HT-29 (cell line): ENCODE results near the gene OGFOD2. TPM values are rescaled to one million over a fixed set of nuclear protein-coding genes. Genes with fewer than 3 reads are reported as not detected.

ENCODE experiments used
- DNase-seq: peaks from one replicate; pipeline ENCODE4 v3.0.0-alpha.2; 2015; ENCODE audit warnings: low spot score
- total RNA-seq: library from RNA; depleted of rRNA; stranded (reverse); fragments of >200 nt; shearing (Covaris generic); gene quantifications from 2 replicates; pipeline ENCODE4 v1.2.3, GENCODE V29; 2014

The OGFOD2 gene
- total RNA-seq, 1 experiment from 2014 or later: 52.0 TPM

DNA sequence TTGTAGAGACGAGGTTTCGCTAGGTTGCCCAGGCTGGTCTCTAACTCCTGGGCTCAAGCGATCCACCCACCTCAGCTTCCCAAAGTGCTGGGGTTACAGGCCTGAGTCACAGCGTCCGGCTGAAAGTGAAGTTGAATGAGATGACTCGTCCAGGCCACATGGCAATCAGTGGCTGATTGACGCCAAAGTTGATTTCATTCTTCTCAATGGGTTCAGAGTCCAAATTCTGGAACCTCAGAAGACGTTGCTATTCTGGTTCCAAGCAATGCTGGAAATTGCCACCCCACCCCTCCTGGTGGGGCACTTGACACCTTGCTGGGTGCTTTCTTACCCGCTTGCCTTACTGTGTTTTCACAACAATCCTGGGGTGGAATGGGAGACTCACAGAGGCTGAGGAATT lies 23.6 kb upstream of the OGFOD2 start:
- DNase-seq: peak; percentile 81

DNA sequence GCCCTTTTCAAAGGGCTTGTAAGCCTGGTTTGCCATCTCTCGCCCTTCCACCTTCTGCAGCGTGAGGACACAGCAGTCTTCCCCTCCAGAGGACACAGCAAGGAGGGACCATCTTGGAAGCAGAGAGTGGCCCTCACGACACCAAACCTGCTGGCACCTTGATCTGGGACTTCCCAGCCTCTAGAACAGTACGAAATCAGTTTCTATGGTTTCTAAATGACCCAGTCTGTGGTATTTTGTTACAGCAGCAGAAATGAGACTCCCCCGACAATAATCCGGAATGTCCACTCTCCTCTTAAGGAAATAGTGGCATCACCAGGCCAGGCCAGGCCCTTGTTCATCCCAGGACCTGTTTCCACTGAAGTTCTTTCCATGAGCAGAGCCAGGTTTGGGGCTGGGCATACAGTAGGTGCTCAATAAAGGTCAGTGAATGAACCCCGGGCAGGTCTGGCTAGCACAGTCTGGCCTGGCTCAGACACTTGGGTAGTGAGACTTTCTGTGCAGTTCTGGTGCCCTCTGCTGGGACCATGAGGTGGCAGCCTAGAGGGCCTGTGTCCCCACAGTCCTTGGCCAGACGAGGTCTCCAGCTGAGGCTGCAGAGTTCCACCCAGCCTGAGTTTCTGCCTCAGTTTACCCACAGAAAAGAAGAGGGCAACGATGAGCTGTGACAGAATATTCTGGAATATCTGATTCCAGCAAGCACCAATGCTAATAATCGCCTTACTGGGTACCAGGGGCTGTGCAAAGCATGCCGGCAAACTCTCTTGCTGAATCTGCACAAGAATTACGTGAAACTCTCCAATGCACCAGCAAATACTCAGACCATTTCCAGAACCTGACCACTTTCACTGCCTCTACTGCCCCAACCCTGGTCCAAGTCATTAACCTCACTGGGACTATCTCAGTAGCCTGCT lies 22.8 kb upstream of the OGFOD2 start:
- peak; percentile 90 for DNase-seq

DNA sequence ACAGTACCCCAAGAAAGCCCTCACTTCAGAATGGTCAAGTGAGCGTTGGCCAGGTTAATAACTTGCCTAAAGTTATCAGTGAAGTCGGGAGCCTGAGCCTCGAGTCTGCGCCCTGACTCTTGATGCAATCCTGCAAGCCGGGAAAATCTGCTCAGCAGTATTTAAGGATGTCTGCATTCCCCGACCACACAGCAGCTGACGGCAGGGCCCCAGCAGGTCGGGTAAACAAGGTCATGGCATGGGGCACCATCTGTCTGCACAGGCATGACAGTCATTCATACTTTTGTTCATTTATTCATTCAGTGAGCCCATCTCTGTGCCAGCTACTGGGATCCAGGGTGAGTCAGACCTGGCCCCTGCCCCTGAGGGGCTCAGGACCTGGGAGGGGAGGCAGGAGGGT lies 19.9 kb upstream of the OGFOD2 start:
- DNase-seq: no peak

DNA sequence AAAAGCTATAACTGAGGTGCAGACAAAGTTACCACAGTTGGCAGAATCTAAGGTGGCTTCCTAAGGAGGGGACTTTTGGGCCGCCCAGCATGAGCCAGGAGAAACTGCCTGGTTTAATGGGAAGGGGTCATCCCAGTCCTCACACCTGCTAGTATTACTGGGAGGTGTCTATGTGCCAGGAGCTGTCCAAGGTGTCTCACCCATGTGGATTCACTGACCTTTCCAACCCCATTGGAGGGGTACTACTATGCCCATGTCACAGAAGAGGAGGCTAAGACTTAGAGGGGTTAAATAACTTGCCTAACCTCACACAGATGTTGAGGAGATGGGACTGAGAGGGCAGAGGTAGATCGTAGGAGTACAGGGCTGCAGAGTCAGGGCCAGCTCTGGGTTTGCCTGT lies 19.0 kb upstream of the OGFOD2 start:
- DNase-seq: no peak

DNA sequence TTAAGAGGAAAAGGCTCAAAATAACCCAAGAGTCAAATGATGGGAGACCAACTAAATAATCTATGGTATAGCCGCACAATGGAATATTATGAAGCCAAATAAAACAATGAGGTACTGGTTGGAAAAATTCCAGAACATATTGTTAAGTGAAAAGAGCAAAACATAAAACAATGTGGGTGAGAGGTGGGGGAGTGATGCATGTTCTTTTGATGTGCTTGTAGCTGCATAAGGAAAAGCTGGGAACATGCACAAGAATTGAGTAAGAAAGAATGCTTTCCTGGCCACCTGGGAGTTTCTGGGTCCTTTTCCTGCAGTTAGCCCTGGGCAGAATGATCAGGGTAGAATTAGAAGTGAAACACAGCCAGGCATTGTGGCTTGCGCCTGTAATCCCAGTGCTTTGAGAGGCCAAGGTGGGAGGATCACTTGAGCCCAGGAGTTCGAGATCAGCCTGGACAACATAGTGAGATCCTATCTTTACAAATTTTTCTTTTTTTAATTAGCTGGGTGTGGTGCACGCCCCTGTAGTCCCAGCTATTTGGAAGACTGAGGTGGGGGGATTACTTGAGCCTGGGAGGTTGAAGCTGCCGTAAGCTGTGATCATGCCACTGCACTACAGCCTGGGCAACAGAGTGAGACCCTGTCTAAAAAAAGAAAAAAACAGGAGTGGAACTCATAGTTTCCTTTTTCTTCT lies 16.7 kb upstream of the OGFOD2 start:
- DNase-seq: no peak

DNA sequence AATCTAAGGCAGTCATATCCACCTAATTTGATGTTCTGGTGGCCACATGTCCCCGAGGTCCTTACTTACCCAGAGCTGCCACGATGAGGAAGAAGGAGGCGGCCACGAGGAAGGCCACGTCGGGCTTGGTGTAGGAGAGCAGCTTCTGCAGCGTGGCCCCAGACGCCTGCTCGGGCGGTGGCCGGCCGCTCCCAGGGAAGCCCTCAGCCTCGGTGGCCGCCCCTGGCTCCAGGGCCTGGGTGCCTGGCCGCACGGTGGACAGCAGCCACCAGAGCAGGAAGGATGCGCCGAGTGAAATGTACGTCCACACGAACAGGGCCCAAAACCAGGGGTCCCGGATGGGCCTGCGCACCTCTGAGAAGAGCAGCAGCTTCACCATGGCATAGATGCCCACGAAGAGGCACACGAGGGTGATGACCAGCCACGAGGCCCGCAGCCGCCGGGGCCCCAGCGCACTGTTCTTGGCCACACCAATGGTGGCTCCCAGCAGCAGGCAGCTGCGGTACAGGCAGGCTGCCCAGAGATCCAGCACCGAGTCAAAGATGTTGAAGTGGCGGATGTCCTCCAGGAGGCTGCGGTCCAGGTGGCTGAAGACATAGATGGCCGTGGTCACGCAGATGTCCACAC lies 15.4 kb upstream of the OGFOD2 start:
- no peak for DNase-seq

DNA sequence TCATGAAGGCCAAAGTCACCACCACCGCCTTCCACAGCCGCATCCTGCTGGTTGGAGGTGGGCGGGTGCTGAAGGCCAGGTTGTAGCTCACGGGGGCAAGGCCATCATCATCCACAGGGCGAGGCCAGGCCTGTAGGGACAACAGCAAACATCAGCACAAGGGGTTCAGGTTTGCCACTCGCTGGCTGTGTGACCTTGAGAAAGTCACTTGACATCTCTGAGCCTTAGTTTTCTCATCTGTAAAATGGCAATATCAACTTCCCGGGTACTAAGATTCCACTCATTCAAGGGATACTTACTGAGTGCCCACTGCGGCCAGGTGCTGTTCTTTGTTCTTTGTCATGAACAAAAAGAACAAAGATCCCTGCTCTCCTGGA lies 14.9 kb upstream of the OGFOD2 start:
- DNase-seq: no peak

DNA sequence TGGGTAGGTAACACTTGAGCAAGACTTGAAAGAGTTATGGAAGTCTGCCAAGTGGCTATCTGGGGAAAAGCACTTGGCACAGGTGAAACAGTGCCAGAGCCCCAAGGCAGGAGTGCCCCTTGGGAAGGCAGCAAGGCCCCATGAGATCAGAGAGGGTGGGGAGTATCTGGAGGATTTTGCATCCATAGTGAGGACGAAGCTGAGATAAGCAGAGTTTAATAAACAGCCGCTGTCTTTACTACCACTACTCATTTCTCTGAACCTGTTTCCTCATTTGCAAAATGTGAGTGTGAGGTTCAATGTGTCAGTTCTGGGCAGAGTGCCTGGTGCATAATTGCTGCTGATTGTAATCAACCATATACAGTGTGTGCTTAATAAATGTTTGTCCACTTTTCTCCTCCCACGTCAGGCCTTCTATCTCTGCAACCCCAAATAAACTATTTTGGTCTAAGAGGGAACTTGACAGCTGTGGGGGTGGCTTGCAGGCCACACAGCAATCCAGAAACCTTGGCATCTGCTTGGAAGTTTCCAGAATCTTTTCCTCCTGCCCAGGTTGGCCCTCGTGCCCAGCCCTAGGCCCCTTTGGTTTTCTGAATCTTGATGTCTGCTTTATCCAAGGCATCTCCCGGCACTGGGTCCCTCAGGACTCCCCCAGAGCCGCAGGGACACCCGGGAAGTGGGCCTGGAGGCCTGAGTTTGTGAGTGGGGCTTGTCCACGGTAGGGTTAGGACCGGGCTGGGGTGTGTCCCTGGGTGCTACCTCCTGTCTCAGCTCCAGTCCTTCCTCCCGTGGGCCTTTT lies 13.3 kb upstream of the OGFOD2 start:
- DNase-seq: peak; percentile 50

DNA sequence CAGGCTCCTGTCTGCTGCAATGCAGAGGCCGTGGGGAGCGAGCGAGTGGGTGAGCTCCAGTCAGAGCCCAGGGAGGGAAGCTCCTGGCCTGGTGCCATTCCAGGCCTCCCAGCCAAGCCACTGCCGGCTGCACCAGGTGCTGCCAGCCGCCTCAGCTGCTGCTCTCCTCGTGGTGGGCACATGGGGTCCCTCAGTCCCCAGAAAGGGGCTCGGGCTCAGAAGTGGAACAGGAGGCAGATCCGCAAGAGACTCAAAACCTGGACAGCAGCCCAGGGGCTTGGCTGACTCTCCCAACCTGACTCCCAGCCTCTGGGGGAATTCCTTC lies 11.1 kb upstream of the OGFOD2 start:
- DNase-seq: no peak

DNA sequence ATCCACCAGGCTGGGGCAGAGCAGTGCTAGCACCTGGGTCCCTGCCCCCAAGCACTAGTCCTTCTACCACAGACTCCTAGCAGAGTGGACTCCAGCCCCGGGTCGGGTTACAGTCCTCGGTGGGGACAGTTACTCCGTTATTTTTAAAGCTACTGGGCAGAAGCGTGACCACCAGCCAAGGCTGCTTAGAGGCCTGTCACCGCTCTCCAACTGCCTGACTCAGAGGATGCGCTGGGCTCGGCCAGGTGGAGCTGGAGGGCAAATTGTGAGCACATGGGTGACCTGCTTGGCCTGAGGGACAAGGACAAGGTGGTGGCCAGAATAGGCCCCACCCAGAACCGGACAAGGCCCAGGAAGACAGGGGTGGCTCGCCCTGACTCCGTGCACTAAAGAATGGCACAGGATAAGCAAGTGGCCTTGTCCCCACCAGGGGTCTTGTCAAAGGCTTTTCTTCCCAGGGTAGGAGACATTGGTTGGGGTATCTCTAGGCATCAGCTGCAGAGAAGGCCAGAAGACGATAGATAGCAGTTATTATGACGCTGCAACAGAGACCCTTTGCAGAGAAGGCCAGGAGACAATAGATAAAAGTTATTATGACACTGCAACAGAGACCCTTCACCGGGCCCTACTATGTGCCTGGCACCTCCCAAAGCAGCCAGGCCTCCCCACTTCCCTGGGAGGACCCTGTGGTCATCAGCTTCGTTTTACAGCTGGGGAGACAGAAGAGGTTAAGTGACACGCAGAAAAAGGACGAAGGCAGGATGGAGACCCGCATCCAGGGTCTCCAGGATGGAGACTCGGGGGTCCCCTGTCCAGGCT lies 10.4 kb upstream of the OGFOD2 start:
- DNase-seq: no peak

DNA sequence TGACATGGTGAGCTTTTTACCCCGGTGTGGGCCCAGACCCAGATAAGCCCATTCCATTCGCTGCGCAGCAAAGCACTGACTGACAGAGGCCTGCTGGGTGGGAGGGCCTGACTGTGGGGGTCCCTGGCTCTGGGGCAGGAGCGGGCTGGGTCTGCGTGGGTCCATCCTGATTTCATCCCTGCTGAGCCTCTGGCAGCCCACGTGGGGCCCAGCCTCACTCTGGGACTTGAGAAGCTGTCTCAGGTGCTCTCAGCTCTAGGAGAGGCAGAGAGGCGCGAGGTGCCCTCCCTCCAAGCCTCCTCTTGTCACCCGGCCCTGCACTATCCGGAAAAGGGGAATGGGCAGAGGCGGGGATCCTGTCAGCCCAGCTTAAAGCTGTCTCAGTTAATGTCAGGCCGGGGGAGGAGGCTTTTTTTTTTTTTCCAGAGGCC lies 9.7 kb upstream of the OGFOD2 start:
- DNase-seq: no peak

DNA sequence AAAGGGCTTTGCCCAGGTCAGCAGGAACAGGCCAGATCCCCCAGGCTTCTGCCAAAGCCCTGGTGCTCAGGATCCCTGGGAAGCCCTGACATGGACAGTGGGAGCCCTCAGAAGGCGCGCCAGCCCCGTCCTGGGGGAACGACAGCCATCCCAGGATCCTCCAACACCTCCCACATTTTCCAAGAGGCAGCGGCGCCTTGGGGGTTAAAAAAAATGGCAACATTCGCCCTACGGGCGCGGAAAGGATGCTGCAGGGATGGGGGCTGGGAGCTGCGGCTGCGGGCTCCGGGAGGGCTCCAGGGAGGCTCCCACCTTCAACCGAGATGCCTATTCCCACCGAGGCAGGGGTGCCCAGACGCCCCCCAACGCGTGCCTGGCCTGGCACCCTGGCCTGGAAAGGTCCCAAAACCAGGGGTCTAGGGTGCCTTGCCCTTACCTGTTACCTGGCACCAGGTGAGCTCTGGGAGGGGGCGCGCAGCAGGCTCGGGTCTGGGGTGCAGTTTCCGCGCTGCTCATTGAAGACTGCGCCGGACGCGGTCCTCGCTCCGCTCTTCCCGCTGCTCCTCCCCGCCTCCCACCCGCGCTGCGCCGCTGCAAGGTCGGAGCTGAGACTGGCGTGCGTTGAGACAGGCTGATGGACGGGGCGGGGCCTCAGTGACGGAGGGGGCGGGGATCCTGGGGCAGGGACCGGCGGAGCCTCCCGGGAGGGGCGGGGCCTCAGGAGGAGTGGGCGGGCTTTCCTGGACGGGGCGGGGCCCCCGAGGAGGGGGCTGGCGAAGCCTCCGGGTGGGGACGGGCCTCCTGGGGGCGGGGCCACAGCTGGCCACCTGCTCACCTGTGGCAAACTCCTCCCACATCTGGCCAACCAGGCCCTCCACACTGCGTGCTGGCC lies 8.9 kb upstream of the OGFOD2 start, which contains the start of gene ABCB9:
ABCB9 (minus strand) TSS at position 613 of the 892 bp plus-strand sequence. CDS start 6,228 bp downstream, outside the sequence.
- peak; percentile 95 for DNase-seq

DNA sequence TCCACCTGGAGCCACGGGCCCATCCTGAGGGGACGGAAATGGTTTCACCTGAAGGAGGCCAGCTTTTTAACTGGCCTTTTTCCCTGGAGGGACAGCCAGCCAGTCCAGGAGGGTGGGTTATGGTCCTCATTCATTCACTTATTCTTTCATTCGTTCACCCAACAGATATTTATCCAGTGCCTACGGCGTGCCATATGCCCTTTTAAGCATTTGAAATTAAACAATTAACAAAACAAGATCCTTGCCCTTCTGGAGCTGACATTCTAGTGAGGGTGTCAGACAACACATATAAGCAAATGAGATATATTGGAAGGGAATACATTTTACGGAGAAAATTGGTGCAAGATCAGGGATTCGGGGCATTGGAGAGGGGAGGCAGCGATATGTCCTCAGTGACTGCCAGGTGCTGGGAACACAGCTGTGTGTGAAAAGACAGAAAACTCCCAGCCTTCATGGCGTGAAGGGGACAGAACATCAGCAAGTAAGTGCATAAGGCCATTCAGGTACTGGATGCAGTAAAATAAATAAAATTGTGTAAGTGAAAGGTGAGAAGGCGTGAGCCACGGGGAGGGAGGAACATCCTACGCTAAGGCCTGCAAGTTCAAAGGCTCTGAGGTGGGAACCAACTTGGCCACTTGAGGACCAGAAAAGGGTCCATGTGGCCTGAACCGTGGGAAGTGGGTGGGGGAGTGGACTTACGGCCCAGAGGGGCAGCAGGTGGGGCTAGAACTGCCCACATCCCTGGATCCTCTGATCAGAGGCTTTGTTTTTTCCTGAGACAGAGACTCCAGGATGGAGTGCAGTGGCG lies 8.1 kb upstream of the OGFOD2 start:
- no peak for DNase-seq

DNA sequence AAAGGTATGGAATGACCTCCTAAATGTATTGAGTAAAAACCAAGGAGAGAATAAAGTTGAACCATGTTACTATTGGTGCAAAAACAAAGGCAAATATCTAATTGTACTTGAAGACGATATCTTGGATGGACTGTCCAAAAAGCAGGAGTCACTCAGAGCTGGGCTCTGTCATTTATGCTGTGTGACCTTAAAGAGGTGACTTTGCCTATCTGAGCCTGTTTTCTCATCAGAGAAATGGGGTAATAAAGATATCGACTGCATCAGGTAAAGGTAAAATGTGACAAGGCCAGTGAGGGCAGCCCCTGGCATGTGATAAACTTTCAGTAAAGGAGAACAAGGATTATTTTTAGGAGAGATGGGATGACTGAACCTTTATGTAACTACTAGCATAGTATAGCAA lies 6.9 kb upstream of the OGFOD2 start:
- no peak for DNase-seq

DNA sequence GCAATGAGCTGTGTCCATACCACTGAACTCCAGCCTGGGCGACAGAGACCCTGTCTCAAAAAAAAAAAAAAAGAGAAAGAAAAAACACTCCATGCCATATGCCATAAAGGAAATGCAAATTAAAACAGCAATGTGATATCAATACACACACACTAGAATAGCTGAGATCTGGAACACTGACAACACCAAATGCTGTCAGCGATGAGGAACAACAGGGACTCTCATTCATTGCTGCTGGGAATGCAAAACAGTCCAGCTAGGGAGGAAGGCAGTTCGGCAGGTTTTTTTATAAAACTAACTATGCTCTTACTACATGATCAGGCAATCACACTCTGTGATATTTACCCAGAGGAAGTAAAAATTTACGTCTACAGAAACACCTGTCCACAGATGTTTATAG lies 5.4 kb upstream of the OGFOD2 start:
- DNase-seq: no peak

DNA sequence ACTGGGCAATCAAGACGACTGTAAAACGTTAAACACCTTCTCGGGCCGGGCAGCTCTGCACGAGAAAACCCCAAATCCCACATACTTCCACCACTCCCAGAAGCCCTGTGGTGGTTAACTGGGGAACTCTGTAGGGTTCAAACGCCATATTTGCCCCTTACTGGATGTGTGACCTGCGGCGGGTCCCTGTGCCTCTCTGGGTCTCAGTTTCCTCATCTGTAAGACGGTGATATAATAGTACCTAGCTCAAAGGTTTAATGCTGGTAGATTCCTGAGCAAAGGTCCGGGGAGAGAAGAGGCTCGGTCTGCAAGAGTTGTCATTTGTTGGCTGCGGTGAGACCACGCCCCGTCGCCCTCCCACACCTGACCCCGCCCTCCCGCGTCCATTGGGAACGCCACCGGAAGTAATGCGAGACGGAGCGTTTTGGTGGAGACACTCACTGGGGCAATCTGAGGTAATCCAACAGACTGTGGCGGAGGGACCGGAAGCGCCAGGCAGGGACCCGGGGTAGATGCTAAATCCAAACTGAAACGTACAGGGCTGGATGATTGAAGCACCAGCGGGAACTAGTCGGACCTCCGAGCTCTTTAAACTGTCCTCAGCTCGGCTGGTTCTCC lies 661 bp upstream of the OGFOD2 start:
- DNase-seq: peak; percentile 98

DNA sequence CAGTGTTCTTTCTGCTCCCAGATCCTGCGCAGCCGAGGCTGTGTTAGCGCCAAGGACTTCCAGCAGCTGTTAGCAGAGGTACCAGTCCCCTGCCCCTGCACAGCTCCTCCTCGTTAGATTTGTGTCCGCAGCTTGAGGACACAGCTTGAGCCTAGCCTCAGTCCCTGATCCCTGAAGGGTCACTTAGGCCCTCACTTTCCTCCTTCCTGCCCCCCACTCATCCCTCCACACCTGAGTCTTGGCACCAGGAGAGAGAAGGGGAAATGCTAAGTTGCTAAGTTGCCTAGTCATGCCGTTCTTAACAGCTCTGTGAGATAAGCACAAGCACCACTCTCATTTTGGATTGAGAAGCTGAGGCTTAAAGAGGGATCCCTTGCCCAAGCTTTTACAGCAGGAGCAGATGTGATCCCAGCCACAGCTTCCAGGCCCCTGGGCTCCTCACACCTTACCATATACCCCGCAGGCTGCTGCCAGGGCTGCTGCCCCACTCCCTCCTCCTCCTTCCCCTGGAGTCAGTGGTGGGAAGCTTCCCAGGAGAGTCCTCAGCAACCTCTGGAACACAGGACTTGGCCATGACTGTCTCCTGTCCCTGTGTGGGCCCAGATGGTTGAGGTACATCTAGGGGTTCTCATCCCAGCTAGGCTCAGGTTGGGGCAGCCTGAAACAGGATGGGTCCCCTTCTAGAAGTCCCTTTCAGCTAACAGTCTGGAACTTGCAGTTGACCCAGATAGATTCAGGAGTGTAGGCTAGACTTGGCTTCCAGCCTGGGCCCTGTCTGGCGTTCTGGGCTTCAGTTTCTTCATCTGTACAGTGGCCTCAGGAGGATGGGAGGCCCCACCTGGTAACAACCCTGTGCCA lies 975 bp downstream of the OGFOD2 start:
- DNase-seq: no peak

DNA sequence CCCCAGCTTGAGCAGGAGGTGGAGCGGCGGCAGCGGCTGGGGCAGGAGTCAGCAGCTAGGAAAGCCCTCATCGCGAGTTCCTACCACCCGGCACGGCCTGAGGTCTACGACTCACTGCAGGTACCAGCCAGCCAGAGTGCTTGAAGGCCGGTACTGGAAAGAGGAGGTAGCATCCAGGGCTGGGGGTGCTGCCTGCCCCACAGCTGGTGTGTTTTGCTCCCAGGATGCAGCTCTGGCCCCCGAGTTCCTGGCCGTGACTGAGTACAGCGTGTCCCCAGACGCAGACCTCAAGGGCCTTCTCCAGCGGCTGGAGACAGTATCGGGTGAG lies 1.6 kb downstream of the OGFOD2 start:
- no peak for DNase-seq
